Natural killer cell (primary cell): Measurements from ENCODE around the gene PLOD1. TPM values are rescaled to one million over a fixed set of nuclear protein-coding genes. Genes with fewer than 3 reads are reported as not detected.
"Not testable (repeated sequence)": the region's sequence is repeated elsewhere in the genome, so short reads cannot be mapped to it uniquely, and the experiment has no call there.

Experiments
- ATAC-seq, 3 donors: fragments of 150-1000 bp in 2 of 3; fragments of 200-7000 bp in 1 of 3; cut with Tn5 transposase; 1 replicate in 1 of 3; 2 replicates in 2 of 3; pipeline ENCODE4 v1.10.0; 2021; ENCODE audit warnings: mild to moderate bottlenecking in 2 of 3, moderate library complexity in 2 of 3
- DNase-seq, 2 donors: peaks; one replicate each; pipeline versions ENCODE4 v3.0.0 to v3.0.0-alpha.2; 2013 to 2021; ENCODE audit warnings: mixed read lengths in 1 of 2
- H3K27ac ChIP-seq: one replicate; pipeline ENCODE4 v1.5.1; 2013; ENCODE audit warnings: mild to moderate bottlenecking, low read length
- H3K27me3 ChIP-seq: one replicate; pipeline ENCODE4 v1.6.1; 2013; ENCODE audit warnings: low read length; ENCODE audit not compliant: control insufficient read depth, insufficient read depth
- H3K36me3 ChIP-seq: one replicate; pipeline ENCODE4 v1.6.1; 2013; ENCODE audit warnings: low read length; ENCODE audit not compliant: control insufficient read depth, insufficient read depth
- H3K4me1 ChIP-seq: one replicate; pipeline ENCODE4 v1.6.1; 2013; ENCODE audit warnings: low read length; ENCODE audit not compliant: control insufficient read depth, insufficient read depth
- H3K4me3 ChIP-seq: one replicate; pipeline ENCODE4 v1.5.1; 2013; ENCODE audit warnings: low read length
- H3K9me3 ChIP-seq: one replicate; pipeline ENCODE4 v1.6.1; 2013; ENCODE audit warnings: low read length; ENCODE audit not compliant: control insufficient read depth, insufficient read depth
- H3K27ac Mint-ChIP-seq, 2 donors: one replicate each; pipeline ENCODE4 v1.8.0; 2022; ENCODE audit warnings: mild to moderate bottlenecking in 2 of 2, mixed read lengths in 2 of 2, moderate library complexity in 1 of 2
- H3K27me3 Mint-ChIP-seq, 2 donors: one replicate each; pipeline ENCODE4 v1.8.0; 2022; ENCODE audit warnings: low read depth in 2 of 2, mixed read lengths in 2 of 2
- H3K36me3 Mint-ChIP-seq: one replicate; pipeline ENCODE4 v1.8.0; 2022; ENCODE audit warnings: mixed read lengths
- H3K4me1 Mint-ChIP-seq, 2 donors: one replicate each; pipeline ENCODE4 v1.8.0; 2022; ENCODE audit warnings: mixed read lengths in 2 of 2
- H3K4me3 Mint-ChIP-seq: one replicate; pipeline ENCODE4 v1.8.0; 2022; ENCODE audit warnings: mild to moderate bottlenecking, moderate library complexity, mixed read lengths
- H3K9me3 Mint-ChIP-seq, 2 donors: one replicate each; pipeline ENCODE4 v1.8.0; 2022; ENCODE audit warnings: mixed read lengths in 2 of 2
- CTCF ChIP-seq: fragments of 200-600 bp; IDR thresholded peaks from one replicate; pipeline ENCODE4 v1.8.0; 2022; ENCODE audit warnings: antibody characterized with exemption
- WGBS: methylation state at CpG from one replicate; pipeline ENCODE4 v1.1.7; 2013; ENCODE audit warnings: missing lambda C conversion rate; ENCODE audit not compliant: insufficient coverage; 5-methylcytosine and 5-hydroxymethylcytosine counted together
- intact Hi-C: fragments of 100-400 bp; cut with micrococcal nuclease; formaldehyde crosslinking; loops from one replicate; pipeline ENCODE4 v1.14.2; 2022
- total RNA-seq, 4 donors: library from RNA; stranded (reverse); fragments of 120-200 nt in 1 of 4; gene quantifications; one replicate each; pipeline versions ENCODE4 v1.2.3 to v1.2.4, GENCODE V29; 2013 to 2022

Gene PLOD1
- total RNA-seq, 3 donors from 2014 or later (not counting 1 experiment from before 2014, with no cell fraction given): 69.8 to 80.5 (median 80.4) TPM

- TF ChIP-seq CTCF: no peak
- peak overlapping the region; percentile 88 for H3K27ac ChIP-seq
- no peaks in the 10 kb centered on the region for H3K9me3 ChIP-seq
- Mint-ChIP-seq H3K27me3 (no peaks in the 10 kb centered on the region), H3K27ac (peak overlapping the region; percentile 99 to 100), H3K36me3 (no peaks in the 10 kb centered on the region), H3K4me3 (peak overlapping the region; percentile 98), H3K4me1 (peaks cover 35 to 36% of the 10 kb centered on the region in 2 donors), H3K9me3 (no peaks in the 10 kb centered on the region)
- H3K4me3 ChIP-seq: peak overlapping the region; percentile 67
- intact Hi-C loops: no loop called here
- no peaks in the 10 kb centered on the region for H3K36me3 ChIP-seq
- peak; percentile 60 to 80 (median 68) for ATAC-seq
- H3K4me1 ChIP-seq: peaks cover 20% of the 10 kb centered on the region
- under 1% methylated on average over 24 of the region's 24 CpGs for WGBS
- peak; percentile 61 to 92 for DNase-seq
- H3K27me3 ChIP-seq: no peaks in the 10 kb centered on the region
Measured at GRCh38 chr1:11908095-11908675, 26.3 kb upstream of the PLOD1 start.

- H3K9me3 Mint-ChIP-seq, intact Hi-C loops, H3K27me3 Mint-ChIP-seq, H3K9me3 ChIP-seq, H3K4me3 Mint-ChIP-seq, ATAC-seq, H3K4me3 ChIP-seq, H3K36me3 ChIP-seq, H3K36me3 Mint-ChIP-seq, H3K27ac ChIP-seq, H3K27me3 ChIP-seq: not testable (repeated sequence)
- peaks cover 31 to 32% of the 10 kb centered on the region in 2 donors for H3K4me1 Mint-ChIP-seq
- peaks cover 12% of the 10 kb centered on the region for H3K4me1 ChIP-seq
- DNase-seq: peak in 1 of 2 donors; percentile 28
- WGBS: 93% methylated on average over 6 of the region's 6 CpGs
- peak overlapping the region; percentile 99 to 100 for H3K27ac Mint-ChIP-seq
Measured at GRCh38 chr1:11910914-11911228, 23.6 kb upstream of the PLOD1 start.

- Histone ChIP-seq H3K27ac (no peak overlapping the region), H3K4me3 (no peak overlapping the region), H3K36me3 (peaks cover 4% of the 10 kb centered on the region), H3K4me1 (peaks cover 10% of the 10 kb centered on the region), H3K27me3 (no peaks in the 10 kb centered on the region), H3K9me3 (no peaks in the 10 kb centered on the region)
- DNase-seq (no peak), ATAC-seq (no peak)
- Mint-ChIP-seq H3K4me3 (no peak overlapping the region), H3K4me1 (peaks cover 26 to 27% of the 10 kb centered on the region in 2 donors), H3K27ac (no peak overlapping the region), H3K27me3 (no peaks in the 10 kb centered on the region), H3K9me3 (no peaks in the 10 kb centered on the region), H3K36me3 (no peaks in the 10 kb centered on the region)
- intact Hi-C loops: no loop called here
- TF ChIP-seq CTCF: no peak
- 91% methylated on average over 7 of the region's 7 CpGs for WGBS
Measured at GRCh38 chr1:11912000-11912399, 22.5 kb upstream of the PLOD1 start.

GRCh38 chr1:11912482-11913216 is 21.9 kb upstream of the PLOD1 start:
- ATAC-seq, DNase-seq, H3K4me3 ChIP-seq, H3K27ac Mint-ChIP-seq, intact Hi-C loops, H3K27me3 Mint-ChIP-seq, H3K4me3 Mint-ChIP-seq, H3K36me3 Mint-ChIP-seq, H3K36me3 ChIP-seq, H3K9me3 Mint-ChIP-seq, H3K9me3 ChIP-seq, H3K4me1 ChIP-seq, H3K27me3 ChIP-seq, H3K27ac ChIP-seq: not testable (repeated sequence)
- H3K4me1 Mint-ChIP-seq: peaks cover 21 to 22% of the 10 kb centered on the region in 2 donors
- WGBS: 95% methylated on average over 19 of the region's 21 CpGs
